ENCODE data around the gene GSAP. TPM values are rescaled to one million over a fixed set of nuclear protein-coding genes. Genes with fewer than 3 reads are reported as not detected.

Gene GSAP
- total RNA-seq, 6 experiments from 2014 or later: 14.1 to 34.6 (median 26.5) TPM

DNA sequence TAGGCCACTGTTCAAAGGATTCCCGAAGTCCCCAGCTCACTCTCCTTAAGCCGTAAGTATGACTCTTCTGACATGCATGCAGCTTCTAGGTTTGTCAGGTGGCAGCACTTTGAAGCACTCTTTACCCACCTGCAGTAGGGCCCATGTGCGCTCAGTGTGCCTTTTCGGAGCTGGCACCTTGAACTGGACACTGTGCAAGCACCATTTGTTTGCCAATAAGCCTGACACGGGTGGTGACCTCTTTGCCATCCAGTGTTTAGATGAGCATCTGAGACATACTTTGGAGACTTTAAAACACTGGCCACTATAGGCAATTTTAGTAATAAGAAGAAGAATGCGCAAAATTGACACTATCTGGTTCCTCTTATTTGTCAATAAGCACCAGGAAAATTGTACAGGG is 45.7 kb upstream of the GSAP start:
- H3K4me1 ChIP-seq: no peaks in the 10 kb centered on the region
- no peaks in the 10 kb centered on the region for H3K27me3 ChIP-seq
- ATAC-seq: no peak
- H3K4me3 ChIP-seq: no peak overlapping the region
- intact Hi-C loops (cut with DNase I): no loop called here
- TF ChIP-seq POLR2A (IDR thresholded peaks at IDR 0.05): no peak
- TF ChIP-seq, protein P1, sequence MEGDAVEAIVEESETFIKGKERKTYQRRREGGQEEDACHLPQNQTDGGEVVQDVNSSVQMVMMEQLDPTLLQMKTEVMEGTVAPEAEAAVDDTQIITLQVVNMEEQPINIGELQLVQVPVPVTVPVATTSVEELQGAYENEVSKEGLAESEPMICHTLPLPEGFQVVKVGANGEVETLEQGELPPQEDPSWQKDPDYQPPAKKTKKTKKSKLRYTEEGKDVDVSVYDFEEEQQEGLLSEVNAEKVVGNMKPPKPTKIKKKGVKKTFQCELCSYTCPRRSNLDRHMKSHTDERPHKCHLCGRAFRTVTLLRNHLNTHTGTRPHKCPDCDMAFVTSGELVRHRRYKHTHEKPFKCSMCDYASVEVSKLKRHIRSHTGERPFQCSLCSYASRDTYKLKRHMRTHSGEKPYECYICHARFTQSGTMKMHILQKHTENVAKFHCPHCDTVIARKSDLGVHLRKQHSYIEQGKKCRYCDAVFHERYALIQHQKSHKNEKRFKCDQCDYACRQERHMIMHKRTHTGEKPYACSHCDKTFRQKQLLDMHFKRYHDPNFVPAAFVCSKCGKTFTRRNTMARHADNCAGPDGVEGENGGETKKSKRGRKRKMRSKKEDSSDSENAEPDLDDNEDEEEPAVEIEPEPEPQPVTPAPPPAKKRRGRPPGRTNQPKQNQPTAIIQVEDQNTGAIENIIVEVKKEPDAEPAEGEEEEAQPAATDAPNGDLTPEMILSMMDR (IDR thresholded peaks at IDR 0.05): no peak
- H3K36me3 ChIP-seq: no peaks in the 10 kb centered on the region
- no peak for DNase-seq
- WGBS (ENCODE audit: insufficient coverage, low coverage, low lambda C conversion rate, missing lambda C conversion rate): 78% methylated on average over 5 of the region's 6 CpGs
- no peaks in the 10 kb centered on the region for H3K9me3 ChIP-seq
- no peak overlapping the region for H3K27ac ChIP-seq

DNA sequence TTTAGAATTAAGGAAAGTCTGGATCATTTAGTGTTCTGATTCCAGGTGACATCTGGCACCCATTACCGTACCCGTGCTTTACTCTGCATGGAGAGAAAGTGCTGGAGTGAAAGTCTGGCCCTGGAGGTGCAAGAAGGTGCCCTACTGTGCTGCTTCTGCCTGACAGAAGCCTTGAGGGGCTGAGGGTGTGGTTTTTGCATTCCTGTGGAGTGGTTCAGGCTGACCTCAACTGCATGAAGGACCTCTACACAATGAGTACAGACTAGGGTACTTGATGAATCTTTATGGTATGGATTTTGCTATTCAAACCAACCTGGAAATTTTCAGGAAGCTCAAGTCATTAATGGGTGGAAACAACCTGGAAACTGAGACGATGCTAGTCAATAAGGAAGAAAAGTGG is 45.1 kb upstream of the GSAP start:
- no peak for ATAC-seq

DNA sequence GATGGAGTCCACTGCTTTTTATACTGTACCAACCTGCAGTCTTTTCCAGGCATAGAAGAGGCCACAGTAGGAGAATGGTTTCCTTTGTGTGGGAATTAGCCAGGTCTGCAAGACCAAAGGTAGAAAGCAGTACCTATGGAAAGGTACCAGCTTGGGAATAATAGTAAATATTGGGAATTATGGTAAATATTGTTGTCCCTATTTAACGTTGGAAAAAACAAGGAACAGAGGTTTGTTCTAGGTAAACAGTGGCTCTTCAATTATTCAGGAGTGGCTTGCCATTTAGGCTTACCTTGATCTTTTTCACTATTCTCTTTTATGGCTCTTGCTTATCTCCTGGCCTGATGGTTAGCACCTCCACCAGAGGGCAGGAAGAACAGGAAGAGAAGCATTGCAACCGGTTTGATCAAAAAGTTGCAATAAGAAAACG is 43.9 kb upstream of the GSAP start:
- TF ChIP-seq POLR2A (IDR thresholded peaks at IDR 0.05): no peak
- TF ChIP-seq, protein P1 (IDR thresholded peaks at IDR 0.05): peak; percentile 11 to 40 (median 21)
- Histone ChIP-seq H3K27ac (no peak overlapping the region), H3K4me3 (no peak overlapping the region), H3K4me1 (no peaks in the 10 kb centered on the region), H3K9me3 (no peaks in the 10 kb centered on the region), H3K27me3 (no peaks in the 10 kb centered on the region), H3K36me3 (no peaks in the 10 kb centered on the region)
- DNase-seq: no peak
- intact Hi-C loops (cut with DNase I): no loop called here
- WGBS (ENCODE audit: insufficient coverage, low coverage, low lambda C conversion rate, missing lambda C conversion rate): 20% methylated on average over 3 of the region's 3 CpGs
- ATAC-seq: peak in 1 of 4 donors; percentile 18

More for the DNA sequence above, 45.1 kb upstream of the GSAP start:
- no peak for TF ChIP-seq POLR2A (IDR thresholded peaks at IDR 0.05)
- TF ChIP-seq, protein P1 (IDR thresholded peaks at IDR 0.05): no peak
- DNase-seq: no peak
- 81% methylated on average over 3 of the region's 3 CpGs for WGBS (ENCODE audit: insufficient coverage, low coverage, low lambda C conversion rate, missing lambda C conversion rate)
- H3K4me1 ChIP-seq: no peaks in the 10 kb centered on the region
- no peaks in the 10 kb centered on the region for H3K9me3 ChIP-seq
- no peaks in the 10 kb centered on the region for H3K36me3 ChIP-seq
- no peak overlapping the region for H3K4me3 ChIP-seq
- no peaks in the 10 kb centered on the region for H3K27me3 ChIP-seq
- H3K27ac ChIP-seq: no peak overlapping the region
- intact Hi-C loops (cut with DNase I): no loop called here

GRCh38 chr7:77459311-77459726 is 43.2 kb upstream of the GSAP start:
- Histone ChIP-seq H3K9me3 (no peaks in the 10 kb centered on the region), H3K4me1 (no peaks in the 10 kb centered on the region), H3K27me3 (no peaks in the 10 kb centered on the region), H3K36me3 (no peaks in the 10 kb centered on the region), H3K27ac (no peak overlapping the region), H3K4me3 (no peak overlapping the region)
- no peak for TF ChIP-seq POLR2A (IDR thresholded peaks at IDR 0.05)
- TF ChIP-seq, protein P1 (IDR thresholded peaks at IDR 0.05): no peak
- intact Hi-C loops (cut with DNase I): no loop called here
- DNase-seq (no peak), ATAC-seq (no peak)
- 50% methylated on average over 2 of the region's 2 CpGs for WGBS (ENCODE audit: insufficient coverage, low coverage, low lambda C conversion rate, missing lambda C conversion rate)

- Histone ChIP-seq H3K27ac (no peak overlapping the region), H3K4me3 (no peak overlapping the region), H3K9me3 (no peaks in the 10 kb centered on the region), H3K36me3 (no peaks in the 10 kb centered on the region), H3K4me1 (peaks cover 0 to 4% (median 1%) of the 10 kb centered on the region in 4 donors), H3K27me3 (no peaks in the 10 kb centered on the region)
- peak in 1 of 4 donors; percentile 55 for ATAC-seq
- intact Hi-C loops (cut with DNase I): no loop called here
- no peak for DNase-seq
- TF ChIP-seq POLR2A (IDR thresholded peaks at IDR 0.05): no peak
- TF ChIP-seq, protein P1 (IDR thresholded peaks at IDR 0.05): no peak
- 84% methylated on average over 3 of the region's 3 CpGs for WGBS (ENCODE audit: insufficient coverage, low coverage, low lambda C conversion rate, missing lambda C conversion rate)
Observed at GRCh38 chr7:77458786-77459185, 42.6 kb upstream of the GSAP start.

Measured in right lobe of liver (tissue), 6 donors.